GM21717 (cell line): Measurements from ENCODE around the gene GPRC5A.
"Not testable (repeated sequence)": the region's sequence is repeated elsewhere in the genome, so short reads cannot be mapped to it uniquely, and the experiment has no call there.

ENCODE experiments used
- ATAC-seq: cut with Tn5 transposase; IDR thresholded peaks from one replicate; pipeline ENCODE4 v1.9.1; 2021; ENCODE audit warnings: mild to moderate bottlenecking, moderate library complexity; ENCODE audit not compliant: unreplicated experiment

The GPRC5A gene

GRCh38 chr12:12891080-12891880 is at the start of gene GPRC5A:
Gene GPRC5A, plus strand, starts transcription at chr12:12891562. Its CDS starts 16,688 bp downstream, at chr12:12908250.
- no peak for ATAC-seq

GRCh38 chr12:12845794-12846243 is 45.5 kb upstream of the GPRC5A start:
- ATAC-seq = no peak

- not testable (repeated sequence) for ATAC-seq
Measured at GRCh38 chr12:12846780-12847179, 44.6 kb upstream of the GPRC5A start.

- no peak for ATAC-seq
Measured at GRCh38 chr12:12853435-12853834, 37.9 kb upstream of the GPRC5A start.

- no peak for ATAC-seq
Measured at GRCh38 chr12:12859690-12860089, 31.7 kb upstream of the GPRC5A start.

GRCh38 chr12:12864243-12864642 is 27.1 kb upstream of the GPRC5A start:
- no peak for ATAC-seq

- ATAC-seq = no peak
Measured at GRCh38 chr12:12868477-12869235, 22.7 kb upstream of the GPRC5A start.

GRCh38 chr12:12870465-12870864 is 20.9 kb upstream of the GPRC5A start:
- ATAC-seq = no peak

- ATAC-seq = no peak
Measured at GRCh38 chr12:12871587-12872138, 19.7 kb upstream of the GPRC5A start.

- no peak for ATAC-seq
Measured at GRCh38 chr12:12872139-12872933, 19.0 kb upstream of the GPRC5A start.

GRCh38 chr12:12872934-12873275 is 18.5 kb upstream of the GPRC5A start:
- no peak for ATAC-seq

GRCh38 chr12:12874029-12874428 is 17.3 kb upstream of the GPRC5A start:
- ATAC-seq = no peak

GRCh38 chr12:12875301-12875700 is 16.1 kb upstream of the GPRC5A start:
- not testable (repeated sequence) for ATAC-seq

- no peak for ATAC-seq
Measured at GRCh38 chr12:12877153-12877768, 14.1 kb upstream of the GPRC5A start.

- ATAC-seq = no peak
Measured at GRCh38 chr12:12877781-12878455, 13.4 kb upstream of the GPRC5A start.

GRCh38 chr12:12880537-12880936 is 10.8 kb upstream of the GPRC5A start:
- ATAC-seq = no peak

- no peak for ATAC-seq
Measured at GRCh38 chr12:12881151-12881909, 10.0 kb upstream of the GPRC5A start.

- no peak for ATAC-seq
Measured at GRCh38 chr12:12882288-12882687, 9.1 kb upstream of the GPRC5A start.

- no peak for ATAC-seq
Measured at GRCh38 chr12:12883369-12884001, 7.9 kb upstream of the GPRC5A start.
